Prostate gland (tissue), 2 donors: ENCODE data around the gene ATG5. TPM values are rescaled to one million over a fixed set of nuclear protein-coding genes. Genes with fewer than 3 reads are reported as not detected.

Experiments
- DNase-seq: peaks from one replicate; pipeline ENCODE4 v3.0.0-alpha.2; 2019; ENCODE audit warnings: low spot score
- H3K27ac ChIP-seq, 2 donors: fragments of 200-600 bp; sonication (generic); 2 replicates each; pipeline ENCODE4 v1.5.1; 2017 to 2019
- H3K27me3 ChIP-seq: fragments of 200-600 bp; sonication (generic); replicated peaks from 2 replicates; pipeline ENCODE4 v1.5.1; 2019; ENCODE audit not compliant: insufficient read depth
- H3K36me3 ChIP-seq, 2 donors: fragments of 200-600 bp; sonication (generic); 1 replicate in 1 of 2; 2 replicates in 1 of 2; pipeline versions ENCODE4 v1.5.1 to v1.8.1; 2017 to 2019
- H3K4me1 ChIP-seq: fragments of 200-600 bp; sonication (generic); replicated peaks from 2 replicates; pipeline ENCODE4 v1.5.1; 2019
- H3K4me3 ChIP-seq, 2 donors: fragments of 200-600 bp; sonication (generic); 2 replicates each; pipeline ENCODE4 v1.5.1; 2017 to 2019
- H3K9me3 ChIP-seq: fragments of 200-600 bp; sonication (generic); 2 replicates; pipeline ENCODE4 v1.5.1; 2017
- CTCF ChIP-seq, 4 experiments: fragments of 200-600 bp in 2 of 4; fragments of 450-650 bp in 2 of 4; sonication (generic) in 2 of 4; IDR thresholded peaks; 1 replicate in 3 of 4; 2 replicates in 1 of 4; pipeline ENCODE4 v1.5.1; 2016 to 2019; ENCODE audit warnings: antibody characterized with exemption in 4 of 4, mild to moderate bottlenecking in 2 of 4, moderate library complexity in 2 of 4
- POLR2A ChIP-seq: fragments of 450-650 bp; IDR thresholded peaks from one replicate; pipeline ENCODE4 v1.6.1; 2016; ENCODE audit warnings: antibody characterized with exemption, mild to moderate bottlenecking
- POLR2AphosphoS5 ChIP-seq: sonication (generic); formaldehyde crosslinking; IDR thresholded peaks from one replicate; pipeline ENCODE4 v1.6.1; 2017; ENCODE audit warnings: antibody characterized with exemption
- WGBS: methylation state at CpG from one replicate; pipeline ENCODE4 v1.1.5; 2018; 5-methylcytosine and 5-hydroxymethylcytosine counted together
- intact Hi-C: fragments of 100-400 bp; cut with DNase I; formaldehyde crosslinking; loops from one replicate; pipeline ENCODE4 v1.14.2; 2022
- total RNA-seq, 2 donors: library from RNA; depleted of rRNA; stranded (reverse); fragments of >200 nt; gene quantifications; one replicate each; pipeline ENCODE4 v1.1.0, GENCODE V29; 2016

Gene ATG5
- total RNA-seq, 2 donors from 2014 or later = 31.9 to 34.3 TPM

- WGBS = 2% methylated on average over 9 of the region's 9 CpGs
- intact Hi-C loops = no loop called here
- H3K36me3 ChIP-seq = no peaks in the 10 kb centered on the region
- no peaks in the 10 kb centered on the region for H3K9me3 ChIP-seq
- H3K27ac ChIP-seq = peak overlapping the region; percentile 88 to 90
- H3K4me1 ChIP-seq = no peaks in the 10 kb centered on the region
- peak overlapping the region; percentile 74 to 75 for H3K4me3 ChIP-seq
- H3K27me3 ChIP-seq = no peaks in the 10 kb centered on the region
- DNase-seq = no peak
- TF ChIP-seq CTCF (IDR thresholded peaks at IDR 0.05) (no peak), POLR2AphosphoS5 (no peak), POLR2A (no peak)
These were observed 729 bp downstream of the ATG5 start for GRCh38 chr6:106324726-106325335.

- Histone ChIP-seq H3K27ac (no peak overlapping the region), H3K4me1 (no peaks in the 10 kb centered on the region), H3K9me3 (no peaks in the 10 kb centered on the region), H3K36me3 (no peaks in the 10 kb centered on the region), H3K4me3 (no peak overlapping the region), H3K27me3 (no peaks in the 10 kb centered on the region)
- no peak for DNase-seq
- WGBS = 98% methylated on average over 4 of the region's 4 CpGs
- intact Hi-C loops = no loop called here
- TF ChIP-seq POLR2A (no peak), POLR2AphosphoS5 (no peak), CTCF (IDR thresholded peaks at IDR 0.05) (no peak)
These were observed 3.6 kb downstream of the ATG5 start for GRCh38 chr6:106321940-106322339.

GRCh38 chr6:106318851-106319250 is 6.7 kb downstream of the ATG5 start:
- Histone ChIP-seq H3K27me3 (no peaks in the 10 kb centered on the region), H3K36me3 (no peaks in the 10 kb centered on the region), H3K9me3 (no peaks in the 10 kb centered on the region), H3K4me3 (no peak overlapping the region), H3K4me1 (no peaks in the 10 kb centered on the region), H3K27ac (no peak overlapping the region)
- no peak for DNase-seq
- TF ChIP-seq POLR2A (no peak), POLR2AphosphoS5 (no peak), CTCF (IDR thresholded peaks at IDR 0.05) (no peak)
- intact Hi-C loops = no loop called here

- Histone ChIP-seq H3K27me3 (no peaks in the 10 kb centered on the region), H3K4me1 (no peaks in the 10 kb centered on the region), H3K27ac (no peak overlapping the region), H3K4me3 (no peak overlapping the region), H3K36me3 (no peaks in the 10 kb centered on the region), H3K9me3 (no peaks in the 10 kb centered on the region)
- intact Hi-C loops = no loop called here
- no peak for TF ChIP-seq CTCF (IDR thresholded peaks at IDR 0.05)
- TF ChIP-seq POLR2AphosphoS5 = no peak
- TF ChIP-seq POLR2A = no peak
- DNase-seq = no peak
- WGBS = 44% methylated on average over 2 of the region's 2 CpGs
These were observed 7.5 kb downstream of the ATG5 start for GRCh38 chr6:106318061-106318460.

- WGBS = 95% methylated on average over 3 of the region's 3 CpGs
- Histone ChIP-seq H3K36me3 (no peaks in the 10 kb centered on the region), H3K27ac (no peak overlapping the region), H3K4me1 (no peaks in the 10 kb centered on the region), H3K4me3 (no peak overlapping the region), H3K27me3 (no peaks in the 10 kb centered on the region), H3K9me3 (no peaks in the 10 kb centered on the region)
- intact Hi-C loops = no loop called here
- DNase-seq = no peak
- no peak for TF ChIP-seq CTCF (IDR thresholded peaks at IDR 0.05)
- TF ChIP-seq POLR2AphosphoS5 = no peak
- no peak for TF ChIP-seq POLR2A
These were observed 9.2 kb downstream of the ATG5 start for GRCh38 chr6:106316375-106316766.
